Uterus (tissue), 4 donors: ENCODE data around the gene MAIP1. TPM values are rescaled to one million over a fixed set of nuclear protein-coding genes. Genes with fewer than 3 reads are reported as not detected.
"Not testable (repeated sequence)": the region's sequence is repeated elsewhere in the genome, so short reads cannot be mapped to it uniquely, and the experiment has no call there.

Experiments
- DNase-seq, 2 donors: peaks; one replicate each; pipeline ENCODE4 v3.0.0-alpha.2; 2019 to 2020
- H3K27ac ChIP-seq, 2 donors: fragments of 200-600 bp; sonication (generic); 1 replicate in 1 of 2; 2 replicates in 1 of 2; pipeline ENCODE4 v1.5.1; 2016 to 2018
- H3K27me3 ChIP-seq, 2 donors: fragments of 200-600 bp; sonication (generic); one replicate each; pipeline ENCODE4 v1.5.1; 2018 to 2019; ENCODE audit warnings: control low read depth in 1 of 2
- H3K36me3 ChIP-seq, 2 donors: fragments of 200-600 bp; sonication (generic); one replicate each; pipeline ENCODE4 v1.5.1; 2019; ENCODE audit warnings: control low read depth in 1 of 2
- H3K4me1 ChIP-seq, 2 donors: fragments of 200-600 bp; sonication (generic); one replicate each; pipeline ENCODE4 v1.5.1; 2018 to 2019; ENCODE audit warnings: control low read depth in 1 of 2
- H3K4me3 ChIP-seq, 2 donors: fragments of 200-600 bp; sonication (generic); 1 replicate in 1 of 2; 2 replicates in 1 of 2; pipeline ENCODE4 v1.5.1; 2018 to 2019; ENCODE audit warnings: mild to moderate bottlenecking in 1 of 2
- H3K9me3 ChIP-seq, 2 donors: fragments of 200-600 bp; sonication (generic); one replicate each; pipeline ENCODE4 v1.5.1; 2019; ENCODE audit warnings: control low read depth in 1 of 2
- CTCF ChIP-seq, 4 experiments: fragments of 200-600 bp in 2 of 4; fragments of 450-650 bp in 2 of 4; sonication (generic) in 2 of 4; IDR thresholded peaks; one replicate each; pipeline ENCODE4 v1.5.1; 2016 to 2019; ENCODE audit warnings: antibody characterized with exemption in 4 of 4, mild to moderate bottlenecking in 2 of 4, moderate library complexity in 1 of 4
- POLR2A ChIP-seq, 2 donors: fragments of 450-650 bp; IDR thresholded peaks; one replicate each; pipeline ENCODE4 v1.6.1; 2016; ENCODE audit warnings: antibody characterized with exemption in 2 of 2, mild to moderate bottlenecking in 1 of 2, moderate library complexity in 1 of 2
- intact Hi-C: fragments of 100-400 bp; cut with DNase I; formaldehyde crosslinking; loops from one replicate; pipeline ENCODE4 v1.15.1; 2023; ENCODE audit warnings: low total_unique reads
- total RNA-seq, 4 donors: library from RNA; depleted of rRNA in 3 of 4; stranded (reverse); fragments of >200 nt in 3 of 4; gene quantifications; one replicate each; pipeline versions ENCODE4 v1.1.0 to v1.2.4, GENCODE V29; 2014 to 2023
- donor health status: DM: yes; HTN: yes; CAD: no.

MAIP1 gene
- total RNA-seq, 4 donors from 2014 or later: 14.9 to 44.1 (median 16.4) TPM

DNA sequence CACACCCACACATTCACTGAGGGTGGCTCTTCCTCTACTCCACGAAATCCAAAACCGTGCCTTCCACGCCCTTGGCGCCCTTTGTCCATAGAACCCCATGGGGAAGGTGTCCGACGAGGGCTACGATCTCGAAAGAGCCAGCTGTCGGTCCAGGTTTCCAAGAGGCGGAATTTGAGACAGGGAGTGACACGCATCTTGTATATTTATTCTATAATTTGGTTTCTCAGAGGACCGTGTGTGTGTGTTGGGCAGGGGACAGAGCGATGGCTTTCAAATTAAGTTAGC lies 43.6 kb upstream of the MAIP1 start:
- peaks cover 0 to 5% of the 10 kb centered on the region in 2 donors for H3K4me1 ChIP-seq
- H3K27me3 ChIP-seq: no peaks in the 10 kb centered on the region
- H3K4me3 ChIP-seq: peak overlapping the region; percentile 97 to 98
- TF ChIP-seq CTCF (IDR thresholded peaks at IDR 0.05): no peak
- no peak for TF ChIP-seq POLR2A (IDR thresholded peaks at IDR 0.05)
- DNase-seq: no peak
- H3K27ac ChIP-seq: peak overlapping the region; percentile 97 to 98
- no peaks in the 10 kb centered on the region for H3K9me3 ChIP-seq
- intact Hi-C loops: no loop called here
- H3K36me3 ChIP-seq: no peaks in the 10 kb centered on the region

- H3K27me3 ChIP-seq, H3K27ac ChIP-seq, H3K36me3 ChIP-seq, H3K4me1 ChIP-seq, intact Hi-C loops, H3K9me3 ChIP-seq, DNase-seq: not testable (repeated sequence)
- peak overlapping the region; percentile 97 to 98 for H3K4me3 ChIP-seq
Observed at GRCh38 chr2:199912553-199913114, 42.7 kb upstream of the MAIP1 start.

GRCh38 chr2:199914372-199914958 lies 40.9 kb upstream of the MAIP1 start:
- Histone ChIP-seq H3K9me3 (no peaks in the 10 kb centered on the region), H3K27ac (no peak overlapping the region), H3K36me3 (no peaks in the 10 kb centered on the region), H3K27me3 (no peaks in the 10 kb centered on the region), H3K4me3 (no peak overlapping the region), H3K4me1 (peaks cover 0 to 5% of the 10 kb centered on the region in 2 donors)
- DNase-seq: no peak
- TF ChIP-seq CTCF (IDR thresholded peaks at IDR 0.05) (no peak), POLR2A (IDR thresholded peaks at IDR 0.05) (no peak)
- intact Hi-C loops: no loop called here

DNA sequence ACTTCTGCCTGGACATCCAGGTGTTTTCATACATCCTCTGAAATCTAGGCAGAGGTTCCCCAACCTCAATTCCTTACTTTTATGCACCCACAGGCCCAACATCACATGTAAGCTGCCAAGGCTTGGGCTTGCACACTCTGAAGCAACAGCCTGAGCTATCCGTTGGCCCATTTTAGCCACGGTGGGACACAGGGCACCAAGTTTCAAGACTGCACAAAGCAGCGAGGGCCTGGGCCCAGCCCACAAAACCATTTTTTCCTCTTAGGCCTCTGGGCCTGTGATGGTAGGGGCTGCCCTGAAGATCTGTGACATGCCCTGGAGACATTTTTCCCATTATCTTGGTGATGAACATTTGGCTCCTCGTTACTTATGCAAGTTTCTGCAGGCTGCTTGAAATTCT lies 38.4 kb upstream of the MAIP1 start:
- no peaks in the 10 kb centered on the region for H3K9me3 ChIP-seq
- TF ChIP-seq CTCF (IDR thresholded peaks at IDR 0.05) (no peak), POLR2A (IDR thresholded peaks at IDR 0.05) (no peak)
- H3K27ac ChIP-seq: no peak overlapping the region
- intact Hi-C loops: no loop called here
- no peaks in the 10 kb centered on the region for H3K4me1 ChIP-seq
- no peak for DNase-seq
- H3K36me3 ChIP-seq: no peaks in the 10 kb centered on the region
- no peaks in the 10 kb centered on the region for H3K27me3 ChIP-seq
- H3K4me3 ChIP-seq: no peak overlapping the region

GRCh38 chr2:199922856-199923255 lies 32.5 kb upstream of the MAIP1 start:
- Histone ChIP-seq H3K9me3 (no peaks in the 10 kb centered on the region), H3K4me3 (no peak overlapping the region), H3K27me3 (no peaks in the 10 kb centered on the region), H3K36me3 (no peaks in the 10 kb centered on the region), H3K27ac (no peak overlapping the region), H3K4me1 (no peaks in the 10 kb centered on the region)
- DNase-seq: no peak
- intact Hi-C loops: no loop called here
- no peak for TF ChIP-seq POLR2A (IDR thresholded peaks at IDR 0.05)
- TF ChIP-seq CTCF (IDR thresholded peaks at IDR 0.05): no peak

GRCh38 chr2:199923924-199924323 lies 31.5 kb upstream of the MAIP1 start:
- TF ChIP-seq CTCF (IDR thresholded peaks at IDR 0.05) (no peak), POLR2A (IDR thresholded peaks at IDR 0.05) (no peak)
- Histone ChIP-seq H3K27me3 (no peaks in the 10 kb centered on the region), H3K9me3 (no peaks in the 10 kb centered on the region), H3K4me1 (no peaks in the 10 kb centered on the region), H3K36me3 (no peaks in the 10 kb centered on the region), H3K4me3 (no peak overlapping the region), H3K27ac (no peak overlapping the region)
- intact Hi-C loops: no loop called here
- no peak for DNase-seq
